Loucy (cell line): ENCODE measurements around the gene LEKR1.

Experiments used
- H2AFZ ChIP-seq: fragments of 200-600 bp; sonication (generic); 2 replicates; pipeline ENCODE4 v1.6.0; 2016; ENCODE audit warnings: antibody characterized with exemption, mild to moderate bottlenecking, low read length, moderate library complexity
- H3F3A ChIP-seq: fragments of 200-600 bp; 2 replicates; pipeline ENCODE4 v1.6.0; 2016; ENCODE audit warnings: antibody characterized with exemption, low read depth, mild to moderate bottlenecking
- H3K27me3 ChIP-seq: fragments of 200-600 bp; sonication (generic); 2 replicates; pipeline ENCODE4 v1.6.1; 2014; ENCODE audit warnings: low read length, mild to moderate bottlenecking; ENCODE audit not compliant: insufficient read depth, poor library complexity, severe bottlenecking
- H3K36me3 ChIP-seq: fragments of 200-600 bp; sonication (generic); 2 replicates; pipeline ENCODE4 v1.6.1; 2016; ENCODE audit warnings: low read length; ENCODE audit not compliant: insufficient read depth
- H3K4me1 ChIP-seq: fragments of 200-600 bp; sonication (generic); 2 replicates; pipeline ENCODE4 v1.5.1; 2014; ENCODE audit warnings: low read length, mild to moderate bottlenecking; ENCODE audit not compliant: insufficient read depth, poor library complexity, severe bottlenecking
- H3K4me2 ChIP-seq: fragments of 200-600 bp; sonication (generic); 2 replicates; pipeline ENCODE4 v1.6.0; 2014; ENCODE audit warnings: antibody characterized with exemption, low read length, low read depth, mild to moderate bottlenecking; ENCODE audit not compliant: poor library complexity, severe bottlenecking
- H3K4me3 ChIP-seq: fragments of 200-600 bp; sonication (generic); 2 replicates; pipeline ENCODE4 v1.5.1; 2014; ENCODE audit warnings: low read length, mild to moderate bottlenecking, mixed read lengths; ENCODE audit not compliant: poor library complexity, severe bottlenecking
- H3K79me2 ChIP-seq: fragments of 200-600 bp; sonication (generic); 2 replicates; pipeline ENCODE4 v1.6.1; 2014; ENCODE audit warnings: low read length; ENCODE audit not compliant: insufficient read depth
- H3K9ac ChIP-seq: fragments of 200-600 bp; sonication (generic); 2 replicates; pipeline ENCODE4 v1.6.0; 2014; ENCODE audit warnings: mild to moderate bottlenecking, low read depth, low read length, moderate library complexity; ENCODE audit not compliant: poor library complexity, severe bottlenecking
- H3K9me2 ChIP-seq: fragments of 200-600 bp; sonication (generic); replicated peaks from 2 replicates; pipeline ENCODE4 v1.6.1; 2016; ENCODE audit warnings: low read depth, low read length, mixed read lengths
- H3K9me3 ChIP-seq: fragments of 200-600 bp; sonication (generic); 2 replicates; pipeline ENCODE4 v1.6.1; 2014; ENCODE audit warnings: mild to moderate bottlenecking, antibody characterized with exemption, low read length, low read depth; ENCODE audit not compliant: insufficient read depth
- H4K20me1 ChIP-seq: fragments of 200-600 bp; sonication (generic); 2 replicates; pipeline ENCODE4 v1.6.0; 2014; ENCODE audit warnings: antibody characterized with exemption, low read length, mild to moderate bottlenecking; ENCODE audit not compliant: insufficient read depth, poor library complexity, severe bottlenecking
- CTCF ChIP-seq: fragments of 200-600 bp; sonication (generic); conservative IDR thresholded peaks from 2 replicates; pipeline ENCODE4 v1.5.1; 2014; ENCODE audit warnings: mild to moderate bottlenecking, antibody characterized with exemption, low read length
- EZH2phosphoT487 ChIP-seq: fragments of 200-600 bp; IDR thresholded peaks from 2 replicates; pipeline ENCODE4 v1.6.1; 2018; ENCODE audit warnings: antibody characterized with exemption, mild to moderate bottlenecking, moderate library complexity, borderline replicate concordance

Gene LEKR1

GRCh38 chr3:157001221-157001957 lies 175.2 kb downstream of the LEKR1 start:
- Histone ChIP-seq H3K36me3 (no peaks in the 10 kb centered on the region), H3K79me2 (no peaks in the 10 kb centered on the region), H3K27me3 (no peaks in the 10 kb centered on the region), H2AFZ (no peak overlapping the region), H3K4me2 (no peak overlapping the region), H3K9ac (no peak overlapping the region), H3F3A (no peaks in the 10 kb centered on the region), H3K9me3 (no peaks in the 10 kb centered on the region), H4K20me1 (no peaks in the 10 kb centered on the region), H3K9me2 (no peaks in the 10 kb centered on the region), H3K4me3 (no peak overlapping the region), H3K4me1 (no peaks in the 10 kb centered on the region)
- TF ChIP-seq EZH2phosphoT487 (no peak), CTCF (no peak)

- TF ChIP-seq EZH2phosphoT487 (no peak), CTCF (no peak)
- Histone ChIP-seq H3K36me3 (no peaks in the 10 kb centered on the region), H3K9me3 (no peaks in the 10 kb centered on the region), H3K27me3 (no peaks in the 10 kb centered on the region), H3K9me2 (no peaks in the 10 kb centered on the region), H2AFZ (no peak overlapping the region), H3K4me3 (no peak overlapping the region), H3F3A (no peaks in the 10 kb centered on the region), H3K79me2 (no peaks in the 10 kb centered on the region), H3K4me2 (no peak overlapping the region), H3K4me1 (no peaks in the 10 kb centered on the region), H3K9ac (no peak overlapping the region), H4K20me1 (no peaks in the 10 kb centered on the region)
These were observed 195.5 kb downstream of the LEKR1 start for GRCh38 chr3:157021679-157022078.

- H2AFZ ChIP-seq: 0 out of 2 replicates have a peak overlapping the region, but pooled peaks have one; percentile 7
- no peak for TF ChIP-seq EZH2phosphoT487
- TF ChIP-seq CTCF: no peak
These were observed 197.1 kb downstream of the LEKR1 start for GRCh38 chr3:157023226-157023625.

More at GRCh38 chr3:157023226-157023625, 197.1 kb downstream of the LEKR1 start:
- H3K4me1 ChIP-seq: no peaks in the 10 kb centered on the region
- no peaks in the 10 kb centered on the region for H3K36me3 ChIP-seq
- no peaks in the 10 kb centered on the region for H3K27me3 ChIP-seq
- H3F3A ChIP-seq: no peaks in the 10 kb centered on the region
- no peak overlapping the region for H3K4me2 ChIP-seq
- no peaks in the 10 kb centered on the region for H4K20me1 ChIP-seq
- H3K9me3 ChIP-seq: no peaks in the 10 kb centered on the region
- H3K4me3 ChIP-seq: no peak overlapping the region
- H3K9me2 ChIP-seq: no peaks in the 10 kb centered on the region
- no peaks in the 10 kb centered on the region for H3K79me2 ChIP-seq
- H3K9ac ChIP-seq: no peak overlapping the region
